SK-N-SH (cell line): ENCODE results near the gene CYP2W1.
A peak's percentile ranks its signal among the peaks of the same experiment; 100 is the strongest.

ENCODE experiments used
- EP300 ChIP-seq, 2 experiments: IDR thresholded peaks; 2 replicates each; pipeline versions ENCODE4 v1.4.0 to v1.6.1; 2012; ENCODE audit warnings: borderline replicate concordance in 1 of 2, low read depth in 1 of 2, low read length in 1 of 2
- TF ChIP-seq, protein P1 (sequence below): IDR thresholded peaks from 2 replicates; pipeline ENCODE4; 2012
- TF ChIP-seq, protein P2 (sequence below): fragments of 200-600 bp; sonication (generic); IDR thresholded peaks from 2 replicates; pipeline ENCODE4 v1.6.1; 2017; ENCODE audit warnings: antibody characterized with exemption, mild to moderate bottlenecking, moderate library complexity

DNA sequence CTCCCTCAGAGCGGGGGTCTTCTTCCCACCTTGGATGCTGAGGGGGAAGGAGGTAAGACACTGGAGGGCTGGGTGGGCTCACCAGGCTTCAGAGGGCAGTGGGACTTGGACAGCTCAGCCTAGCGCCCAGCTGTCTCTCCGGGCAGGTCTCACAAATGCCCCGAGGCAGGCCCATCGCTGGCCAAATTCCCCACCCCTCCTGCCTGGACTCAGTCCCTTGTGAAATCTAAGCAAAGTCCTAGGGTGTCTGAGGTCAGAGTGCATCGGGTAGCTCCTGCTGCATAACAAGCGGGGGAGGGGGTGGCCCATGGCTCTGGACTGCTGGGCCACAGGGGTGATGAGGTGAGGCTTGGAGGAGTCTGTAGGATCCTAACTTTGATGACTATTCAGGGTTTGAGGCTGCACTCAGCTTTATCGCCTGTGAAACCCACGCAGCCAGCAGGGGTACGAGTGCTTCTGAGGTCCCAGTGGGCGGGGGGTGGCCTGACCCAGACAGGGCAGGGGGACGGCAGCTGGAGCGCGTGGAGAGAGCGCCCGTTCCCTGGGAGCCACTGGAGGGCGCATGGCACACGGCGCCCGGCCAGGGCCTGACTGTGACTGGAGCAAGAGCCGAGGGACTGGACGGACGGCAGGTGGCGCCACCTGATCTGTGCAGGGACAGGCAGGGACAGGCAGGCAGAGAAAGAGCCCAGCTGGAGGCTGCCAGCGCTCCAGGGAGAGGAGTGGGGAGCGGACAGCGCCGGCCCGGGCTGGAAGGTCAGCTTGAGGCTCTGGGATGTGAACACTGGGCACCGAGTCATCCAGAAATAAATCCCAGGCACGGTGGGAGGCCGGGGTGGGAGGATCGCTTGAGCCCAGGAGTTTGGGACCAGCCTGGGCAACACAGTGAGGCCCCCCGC, 10.0 kb downstream of the CYP2W1 start:
- TF ChIP-seq, protein P1, sequence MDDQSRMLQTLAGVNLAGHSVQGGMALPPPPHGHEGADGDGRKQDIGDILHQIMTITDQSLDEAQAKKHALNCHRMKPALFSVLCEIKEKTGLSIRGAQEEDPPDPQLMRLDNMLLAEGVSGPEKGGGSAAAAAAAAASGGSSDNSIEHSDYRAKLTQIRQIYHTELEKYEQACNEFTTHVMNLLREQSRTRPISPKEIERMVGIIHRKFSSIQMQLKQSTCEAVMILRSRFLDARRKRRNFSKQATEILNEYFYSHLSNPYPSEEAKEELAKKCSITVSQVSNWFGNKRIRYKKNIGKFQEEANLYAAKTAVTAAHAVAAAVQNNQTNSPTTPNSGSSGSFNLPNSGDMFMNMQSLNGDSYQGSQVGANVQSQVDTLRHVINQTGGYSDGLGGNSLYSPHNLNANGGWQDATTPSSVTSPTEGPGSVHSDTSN = no peak
- TF ChIP-seq EP300 (IDR thresholded peaks at IDR 0.05; ENCODE audit: borderline replicate concordance in 1 of 2, low read depth in 1 of 2, low read length in 1 of 2) = 0 out of 4 replicates have a peak, but pooled peaks of 1 of the 2 experiments have one; percentile 17
- TF ChIP-seq, protein P2, sequence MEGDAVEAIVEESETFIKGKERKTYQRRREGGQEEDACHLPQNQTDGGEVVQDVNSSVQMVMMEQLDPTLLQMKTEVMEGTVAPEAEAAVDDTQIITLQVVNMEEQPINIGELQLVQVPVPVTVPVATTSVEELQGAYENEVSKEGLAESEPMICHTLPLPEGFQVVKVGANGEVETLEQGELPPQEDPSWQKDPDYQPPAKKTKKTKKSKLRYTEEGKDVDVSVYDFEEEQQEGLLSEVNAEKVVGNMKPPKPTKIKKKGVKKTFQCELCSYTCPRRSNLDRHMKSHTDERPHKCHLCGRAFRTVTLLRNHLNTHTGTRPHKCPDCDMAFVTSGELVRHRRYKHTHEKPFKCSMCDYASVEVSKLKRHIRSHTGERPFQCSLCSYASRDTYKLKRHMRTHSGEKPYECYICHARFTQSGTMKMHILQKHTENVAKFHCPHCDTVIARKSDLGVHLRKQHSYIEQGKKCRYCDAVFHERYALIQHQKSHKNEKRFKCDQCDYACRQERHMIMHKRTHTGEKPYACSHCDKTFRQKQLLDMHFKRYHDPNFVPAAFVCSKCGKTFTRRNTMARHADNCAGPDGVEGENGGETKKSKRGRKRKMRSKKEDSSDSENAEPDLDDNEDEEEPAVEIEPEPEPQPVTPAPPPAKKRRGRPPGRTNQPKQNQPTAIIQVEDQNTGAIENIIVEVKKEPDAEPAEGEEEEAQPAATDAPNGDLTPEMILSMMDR = peak; percentile 100
